ENCODE results near the gene IFT52. TPM values are rescaled to one million over a fixed set of nuclear protein-coding genes. Genes with fewer than 3 reads are reported as not detected.
"Not testable (repeated sequence)": the region's sequence is repeated elsewhere in the genome, so short reads cannot be mapped to it uniquely, and the experiment has no call there.

The IFT52 gene
- total RNA-seq, 4 donors from 2014 or later: 6.9 to 18.5 (median 13.0) TPM

- WGBS, 2 donors: 71 to 75% methylated on average over 3 of the region's 3 CpGs
- DNase-seq: no peak
- H3K9me3 ChIP-seq: no peaks in the 10 kb centered on the region
- peaks cover 0 to 19% (median 8%) of the 10 kb centered on the region in 3 donors for H3K36me3 ChIP-seq
- no peaks in the 10 kb centered on the region for H3K27me3 ChIP-seq
- intact Hi-C loops (cut with DNase I): no loop called here
- H3K4me3 ChIP-seq: no peak overlapping the region
- no peaks in the 10 kb centered on the region for H3K4me1 ChIP-seq
- TF ChIP-seq CTCF (IDR thresholded peaks at IDR 0.05) (no peak), POLR2A (IDR thresholded peaks at IDR 0.05) (no peak)
- H3K27ac ChIP-seq: no peak overlapping the region
These were observed 60.3 kb downstream of the IFT52 start for GRCh38 chr20:43650997-43651525.

- intact Hi-C loops (cut with DNase I): not testable (repeated sequence)
These were observed 61.0 kb downstream of the IFT52 start for GRCh38 chr20:43651650-43652184.

GRCh38 chr20:43653966-43654365, 63.2 kb downstream of the IFT52 start:
- Histone ChIP-seq H3K9me3 (no peaks in the 10 kb centered on the region), H3K36me3 (no peaks in the 10 kb centered on the region), H3K4me3 (no peak overlapping the region), H3K4me1 (peaks cover 3 to 20% (median 7%) of the 10 kb centered on the region in 3 donors), H3K27ac (no peak overlapping the region), H3K27me3 (no peaks in the 10 kb centered on the region)
- WGBS, 2 donors: 68 to 79% methylated on average over 3 of the region's 3 CpGs
- intact Hi-C loops (cut with DNase I): no loop called here
- TF ChIP-seq POLR2A (IDR thresholded peaks at IDR 0.05): no peak
- no peak for TF ChIP-seq CTCF (IDR thresholded peaks at IDR 0.05)
- DNase-seq: no peak

More at GRCh38 chr20:43651650-43652184, 61.0 kb downstream of the IFT52 start:
- WGBS, 2 donors: 88 to 98% methylated on average over 8 to 10 of the region's 10 CpGs
- H3K4me3 ChIP-seq, H3K9me3 ChIP-seq, H3K4me1 ChIP-seq, H3K27ac ChIP-seq, H3K27me3 ChIP-seq, DNase-seq: not testable (repeated sequence)
- peaks cover 0 to 13% (median 2%) of the 10 kb centered on the region in 3 donors for H3K36me3 ChIP-seq

- H3K27ac ChIP-seq; H3K36me3 ChIP-seq; DNase-seq; H3K9me3 ChIP-seq; intact Hi-C loops (cut with DNase I); H3K27me3 ChIP-seq; H3K4me3 ChIP-seq: not testable (repeated sequence)
- WGBS, 2 donors: 80 to 84% methylated on average over 4 to 6 of the region's 6 CpGs
- peaks cover 3 to 20% (median 7%) of the 10 kb centered on the region in 3 donors for H3K4me1 ChIP-seq
These were observed 64.4 kb downstream of the IFT52 start for GRCh38 chr20:43655176-43655575.

- H3K36me3 ChIP-seq: no peaks in the 10 kb centered on the region
- H3K4me1 ChIP-seq: peaks cover 3 to 20% (median 7%) of the 10 kb centered on the region in 3 donors
- H3K4me3 ChIP-seq: no peak overlapping the region
- DNase-seq: no peak
- 66 to 67% methylated on average over 3 of the region's 3 CpGs for WGBS, 2 donors
- intact Hi-C loops (cut with DNase I): no loop called here
- H3K27me3 ChIP-seq: no peaks in the 10 kb centered on the region
- no peak for TF ChIP-seq CTCF (IDR thresholded peaks at IDR 0.05)
- TF ChIP-seq POLR2A (IDR thresholded peaks at IDR 0.05): no peak
- H3K27ac ChIP-seq: no peak overlapping the region
- no peaks in the 10 kb centered on the region for H3K9me3 ChIP-seq
These were observed 65.2 kb downstream of the IFT52 start for GRCh38 chr20:43655937-43656336.

GRCh38 chr20:43658069-43658722, 67.5 kb downstream of the IFT52 start:
- 57 to 62% methylated on average over 7 to 11 of the region's 11 CpGs for WGBS, 2 donors
- TF ChIP-seq CTCF (IDR thresholded peaks at IDR 0.05) (peak in 1 of 6 experiments; percentile 35), POLR2A (IDR thresholded peaks at IDR 0.05) (no peak)
- Histone ChIP-seq H3K9me3 (no peaks in the 10 kb centered on the region), H3K4me1 (peaks cover 3 to 20% (median 7%) of the 10 kb centered on the region in 3 donors), H3K36me3 (no peaks in the 10 kb centered on the region), H3K27ac (peak overlapping the region; percentile 76 to 85 (median 80)), H3K27me3 (no peaks in the 10 kb centered on the region), H3K4me3 (peak overlapping the region; percentile 57 to 90 (median 65))
- intact Hi-C loops (cut with DNase I): no loop called here
- DNase-seq: no peak

All from esophagus squamous epithelium (tissue), 5 donors.